Skin of body (tissue), 2 donors: ENCODE results near the gene SGSM2. TPM values are rescaled to one million over a fixed set of nuclear protein-coding genes. Genes with fewer than 3 reads are reported as not detected.

Experiments used
- DNase-seq: peaks from one replicate; lab custom pipeline; 2025; lab: John Stamatoyannopoulos, UW
- total RNA-seq: library from RNA; depleted of rRNA; stranded (reverse); fragments of >200 nt; gene quantifications from one replicate; pipeline ENCODE4 v1.2.3, GENCODE V29; 2014

Gene SGSM2
- total RNA-seq, 1 donor from 2014 or later: 36.3 TPM

DNA sequence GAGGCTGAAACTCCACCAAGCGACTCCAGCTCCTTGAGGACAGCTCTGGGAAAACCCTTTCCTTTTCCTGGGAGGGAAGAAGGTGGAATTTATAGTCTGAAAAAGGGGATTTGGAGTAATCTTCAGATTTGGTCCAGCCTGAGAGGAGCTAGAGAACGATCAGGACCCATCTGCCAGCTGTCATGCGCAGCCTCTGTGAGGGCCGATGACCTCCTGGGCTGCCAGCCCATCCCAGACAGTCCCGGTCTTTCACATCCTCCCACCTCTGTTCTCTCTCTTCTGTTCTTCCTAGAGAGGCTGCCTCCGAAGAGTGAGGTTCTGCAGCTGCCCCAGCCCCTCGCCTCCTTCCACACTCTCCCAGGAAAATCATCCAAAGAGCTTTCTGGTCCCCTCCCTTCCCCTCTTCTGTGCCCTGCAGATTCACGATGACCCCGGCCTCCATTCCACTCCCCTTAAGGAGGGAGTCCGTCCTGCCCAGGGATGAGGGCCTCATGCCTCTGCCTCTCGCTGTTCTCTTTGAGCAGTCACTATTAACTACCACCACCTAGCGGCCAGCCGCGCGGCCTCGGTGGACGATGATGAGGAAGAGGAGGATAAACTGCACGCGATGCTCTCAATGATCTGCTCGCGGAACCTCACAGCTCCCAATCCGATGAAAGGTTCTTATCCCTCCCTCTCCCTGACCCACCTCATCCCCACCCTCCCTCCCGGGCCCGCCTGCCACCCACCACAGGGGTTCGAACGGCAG lies 29.6 kb downstream of the SGSM2 start:
- DNase-seq: no peak

DNA sequence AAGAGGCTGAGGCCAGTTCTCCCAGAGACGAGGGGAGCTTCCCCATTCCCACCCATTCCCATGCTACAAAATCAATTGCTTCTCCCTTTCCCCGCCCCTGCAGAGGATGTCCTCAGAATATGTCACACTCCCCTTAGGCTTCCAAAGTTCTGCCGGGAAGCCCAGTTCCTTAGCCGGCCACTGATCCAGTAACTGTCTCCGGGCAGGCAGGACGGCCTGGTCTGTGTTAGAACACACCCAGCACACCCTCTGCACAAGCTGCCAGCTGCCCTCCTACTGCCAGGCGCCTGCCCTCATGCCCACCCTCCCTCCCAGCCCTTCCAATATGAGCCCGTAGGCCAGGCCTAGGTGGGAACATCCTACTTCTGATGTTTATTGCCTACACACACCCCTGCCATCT lies 31.1 kb downstream of the SGSM2 start:
- DNase-seq: no peak

GRCh38 chr17:2369039-2369438 lies 31.7 kb downstream of the SGSM2 start:
- no peak for DNase-seq

GRCh38 chr17:2369551-2370210 lies 32.4 kb downstream of the SGSM2 start:
- DNase-seq: no peak

GRCh38 chr17:2370211-2370589 lies 32.9 kb downstream of the SGSM2 start:
- DNase-seq: no peak

DNA sequence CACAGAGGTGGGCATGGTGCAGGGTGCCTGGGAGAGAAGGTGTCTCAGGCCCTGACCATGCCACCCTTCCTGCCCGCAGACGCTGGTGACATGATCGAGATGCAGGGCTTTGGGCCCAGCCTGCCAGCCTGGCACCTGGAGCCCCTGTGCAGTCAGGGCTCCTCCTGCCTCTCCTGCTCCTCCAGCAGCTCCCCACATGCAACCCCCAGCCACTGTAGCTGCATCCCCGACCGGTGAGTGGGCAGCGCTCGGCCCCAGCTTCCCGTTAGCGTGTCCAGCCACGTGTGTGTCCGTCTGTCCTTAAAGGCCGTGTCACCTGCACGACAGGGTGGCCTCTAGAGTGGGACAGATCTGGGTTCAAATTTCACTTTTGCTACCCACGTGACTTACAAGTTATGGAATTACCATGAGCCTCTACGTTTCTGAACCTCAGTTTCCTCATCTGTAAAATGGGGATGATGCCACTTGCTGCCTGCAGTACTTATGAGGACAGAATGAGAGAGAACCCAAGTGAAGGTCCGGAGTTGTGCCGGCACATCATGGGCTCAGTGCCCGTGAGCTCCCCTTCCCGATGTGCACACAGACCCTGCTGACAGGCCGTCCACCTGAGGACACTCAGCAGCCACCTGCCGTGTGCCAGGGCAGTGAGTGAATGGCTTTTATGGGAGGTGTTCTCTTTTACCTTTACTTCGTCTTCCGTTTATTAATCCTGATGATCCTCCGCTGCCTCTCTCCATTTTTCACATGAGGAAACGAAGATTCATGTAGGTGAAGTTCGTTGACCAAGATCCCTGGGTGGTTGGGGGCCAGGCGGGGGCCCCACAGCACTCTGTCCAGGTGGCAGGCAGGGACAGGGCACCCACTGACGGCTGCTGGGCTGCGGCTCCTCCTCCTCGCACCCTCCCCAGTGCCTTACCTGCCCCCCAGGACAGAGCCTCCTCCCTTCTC lies 34.2 kb downstream of the SGSM2 start:
- DNase-seq: no peak

GRCh38 chr17:2372180-2372579 lies 34.9 kb downstream of the SGSM2 start:
- no peak for DNase-seq

DNA sequence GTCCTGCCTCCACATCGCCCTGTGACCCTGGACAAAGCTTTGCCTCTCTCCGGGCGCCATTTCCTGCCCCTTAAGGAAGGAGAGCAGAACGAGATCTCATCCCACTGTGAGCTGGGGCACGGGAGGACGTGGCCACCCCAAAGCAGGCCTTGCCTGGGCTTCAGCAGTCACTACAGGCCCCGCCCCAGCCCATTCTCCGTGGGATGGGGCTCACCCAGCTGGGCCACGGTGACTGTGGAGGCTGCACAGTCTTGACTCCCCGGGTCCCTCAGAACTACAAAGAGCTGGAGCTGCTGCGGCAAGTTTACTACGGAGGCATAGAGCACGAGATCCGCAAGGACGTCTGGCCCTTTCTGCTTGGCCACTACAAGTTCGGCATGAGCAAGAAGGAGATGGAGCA lies 35.4 kb downstream of the SGSM2 start:
- no peak for DNase-seq

DNA sequence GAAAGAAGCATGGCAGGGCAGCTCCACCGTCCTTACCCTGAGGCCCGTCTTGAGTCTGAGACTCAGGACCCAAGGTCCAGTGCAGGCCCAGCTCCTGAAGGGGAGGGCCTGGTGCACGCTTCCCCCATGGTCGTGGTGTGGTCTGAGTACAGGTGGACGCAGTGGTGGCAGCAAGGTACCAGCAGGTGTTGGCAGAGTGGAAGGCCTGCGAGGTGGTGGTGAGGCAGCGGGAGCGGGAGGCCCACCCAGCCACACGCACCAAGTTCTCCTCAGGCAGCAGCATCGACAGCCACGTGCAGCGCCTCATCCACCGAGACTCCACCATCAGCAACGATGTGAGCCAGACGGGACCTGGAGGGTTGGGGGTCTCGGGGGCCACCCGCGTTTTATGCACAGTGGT lies 35.9 kb downstream of the SGSM2 start:
- no peak for DNase-seq

GRCh38 chr17:2374549-2375285 lies 37.4 kb downstream of the SGSM2 start:
- DNase-seq: no peak

DNA sequence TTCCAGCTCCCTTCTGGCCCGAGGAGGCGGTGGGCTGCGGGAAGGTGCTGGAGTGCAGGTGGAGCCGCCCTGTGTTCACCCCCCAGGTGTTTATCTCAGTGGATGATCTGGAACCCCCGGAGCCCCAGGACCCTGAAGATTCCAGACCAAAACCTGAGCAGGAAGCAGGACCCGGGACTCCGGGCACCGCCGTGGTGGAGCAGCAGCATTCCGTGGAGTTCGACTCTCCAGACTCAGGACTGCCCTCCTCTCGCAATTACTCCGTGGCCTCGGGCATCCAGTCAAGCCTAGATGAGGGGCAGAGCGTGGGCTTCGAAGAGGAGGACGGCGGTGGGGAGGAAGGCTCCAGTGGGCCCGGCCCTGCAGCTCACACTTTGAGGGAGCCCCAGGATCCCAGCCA lies 38.1 kb downstream of the SGSM2 start:
- no peak for DNase-seq

- no peak for DNase-seq
These were observed 38.8 kb downstream of the SGSM2 start for GRCh38 chr17:2376107-2376506.

- no peak for DNase-seq
These were observed 40.4 kb downstream of the SGSM2 start for GRCh38 chr17:2377659-2378058.

- no peak for DNase-seq
These were observed 41.6 kb downstream of the SGSM2 start for GRCh38 chr17:2378905-2379304.

DNA sequence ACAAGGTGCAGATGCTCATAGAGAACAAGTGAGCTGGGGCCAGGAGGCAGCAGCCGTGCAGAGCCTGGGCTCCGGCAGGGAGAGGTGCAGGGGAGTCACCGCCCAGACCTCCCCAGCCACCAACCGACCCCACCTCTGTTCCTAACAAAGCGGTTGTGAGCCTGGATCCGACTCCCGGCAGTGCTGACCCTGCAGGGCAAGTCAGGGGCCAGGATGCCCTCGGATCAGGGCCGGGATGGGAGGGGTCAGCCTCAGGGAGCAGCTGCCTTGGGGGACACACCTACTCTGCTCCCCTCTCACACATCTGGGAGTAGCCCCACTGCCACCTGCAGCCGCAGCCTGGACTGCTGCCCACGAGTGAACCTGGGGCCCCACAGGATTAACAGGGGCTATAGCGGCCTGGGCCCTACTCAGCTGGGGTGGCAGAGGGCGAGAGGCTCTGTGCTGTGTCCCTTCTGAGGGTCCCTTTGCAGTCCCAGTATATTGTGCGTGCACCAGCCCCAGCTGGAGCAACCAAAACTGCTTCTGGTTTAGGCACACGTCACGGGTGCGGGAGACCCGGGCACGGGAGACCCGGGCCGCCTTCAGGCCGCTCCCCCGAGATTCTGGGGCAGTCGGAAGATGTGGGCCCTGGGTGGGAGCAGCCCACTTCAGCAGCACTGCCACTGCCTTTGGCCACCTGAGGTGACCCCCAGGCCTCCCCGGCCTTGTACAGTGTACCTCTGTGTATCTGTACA lies 42.4 kb downstream of the SGSM2 start:
- DNase-seq: no peak

GRCh38 chr17:2380226-2380922 lies 43.1 kb downstream of the SGSM2 start:
- DNase-seq: no peak

- DNase-seq: no peak
These were observed 43.8 kb downstream of the SGSM2 start for GRCh38 chr17:2380950-2381649.

DNA sequence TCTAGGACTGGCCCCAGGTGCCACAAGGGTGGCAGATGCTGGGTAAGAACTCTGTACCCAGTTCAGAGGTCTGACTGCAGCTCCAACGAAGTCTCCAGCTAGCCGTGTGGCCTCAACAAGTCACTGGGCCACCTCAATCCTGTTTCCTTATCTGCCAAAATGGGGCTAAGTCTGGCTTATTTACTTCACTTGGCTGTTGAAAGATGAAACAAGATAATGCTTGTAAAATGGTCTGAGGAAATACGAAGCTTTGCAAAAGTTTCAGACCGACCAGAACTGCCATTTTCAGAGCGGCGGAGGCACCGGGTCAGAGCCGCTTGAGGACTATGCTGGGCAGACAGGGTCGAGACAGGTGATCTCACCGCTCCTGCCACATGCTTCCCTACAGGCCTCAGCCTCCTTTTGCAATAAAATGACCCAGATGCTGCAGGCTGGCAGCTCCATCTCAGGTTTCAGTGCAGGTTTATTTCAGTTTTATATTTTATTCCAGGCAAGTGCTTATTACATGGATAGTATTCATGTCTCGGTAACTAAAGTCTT lies 46.4 kb downstream of the SGSM2 start:
- no peak for DNase-seq

DNA sequence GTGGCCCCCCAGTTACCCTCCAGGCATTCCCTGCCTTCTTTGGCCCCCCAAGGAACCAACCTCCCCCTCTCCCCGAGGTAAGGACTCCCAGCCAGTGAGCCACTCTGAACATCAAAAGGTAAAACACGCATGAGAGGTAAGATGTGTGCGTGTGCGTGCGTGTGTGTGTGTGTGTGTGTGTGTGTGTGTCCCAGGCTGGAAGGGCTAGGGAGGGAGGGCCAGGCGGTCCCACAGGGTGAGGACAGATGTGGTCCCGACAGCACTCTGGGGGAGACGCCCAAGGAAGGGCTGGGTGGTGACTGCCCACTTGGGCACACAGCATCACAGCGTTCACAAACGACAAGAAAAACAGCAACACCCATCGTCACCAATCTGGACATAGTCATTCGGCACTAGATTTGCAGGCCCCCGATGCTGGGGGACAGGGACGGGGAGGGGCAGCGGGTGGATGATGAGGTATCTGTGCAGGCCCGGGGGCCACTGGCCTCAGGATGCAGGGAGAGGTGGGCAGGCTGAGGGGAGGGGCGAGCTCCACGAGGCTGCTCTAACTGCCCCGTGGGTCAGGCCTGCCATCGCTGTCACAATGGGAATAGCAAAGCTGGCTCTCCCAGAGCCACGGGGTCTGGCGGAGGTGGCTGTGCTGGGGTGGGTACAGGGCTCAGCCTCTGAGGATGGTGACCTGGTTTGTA lies 47.3 kb downstream of the SGSM2 start:
- no peak for DNase-seq
